Epithelial cell of proximal tubule (primary cell): Measurements from ENCODE around the gene MCM7. TPM values are rescaled to one million over a fixed set of nuclear protein-coding genes. Genes with fewer than 3 reads are reported as not detected.

Experiments used
- DNase-seq: peaks from one replicate; pipeline ENCODE4 v3.0.0-alpha.2; 2011; ENCODE audit warnings: low read depth
- H3K4me3 ChIP-seq: 2 replicates; pipeline ENCODE4 v1.5.1; 2011; ENCODE audit warnings: low read depth, mild to moderate bottlenecking, low read length
- CTCF ChIP-seq: conservative IDR thresholded peaks from 2 replicates; pipeline ENCODE4 v1.5.1; 2012; ENCODE audit warnings: low read depth, mild to moderate bottlenecking, low read length
- total RNA-seq: library from RNA; depleted of rRNA; stranded (reverse); fragments of >200 nt; gene quantifications from 2 replicates; pipeline ENCODE4 v1.2.3, GENCODE V29; 2015

The MCM7 gene
- total RNA-seq, 1 donor from 2014 or later: 188 TPM

GRCh38 chr7:100126931-100127865 is 26.0 kb upstream of the MCM7 start, which contains the start of gene MBLAC1:
Gene MBLAC1 (plus strand): TSS chr7:100126967. CDS start chr7:100127396, 429 bp downstream.
- no peak for TF ChIP-seq CTCF

GRCh38 chr7:100126239-100126930 is 25.2 kb upstream of the MCM7 start:
- DNase-seq: peak; percentile 19
- peak overlapping the region; percentile 94 for H3K4me3 ChIP-seq
- peak; percentile 7 for TF ChIP-seq CTCF

More at GRCh38 chr7:100126931-100127865, 26.0 kb upstream of the MCM7 start, which contains the start of gene MBLAC1:
- H3K4me3 ChIP-seq: peak within 1 kb of the TSS; percentile 94
- peak; percentile 52 for DNase-seq

GRCh38 chr7:100124301-100125230 is 23.4 kb upstream of the MCM7 start:
- DNase-seq: no peak
- TF ChIP-seq CTCF: no peak
- no peak overlapping the region for H3K4me3 ChIP-seq

DNA sequence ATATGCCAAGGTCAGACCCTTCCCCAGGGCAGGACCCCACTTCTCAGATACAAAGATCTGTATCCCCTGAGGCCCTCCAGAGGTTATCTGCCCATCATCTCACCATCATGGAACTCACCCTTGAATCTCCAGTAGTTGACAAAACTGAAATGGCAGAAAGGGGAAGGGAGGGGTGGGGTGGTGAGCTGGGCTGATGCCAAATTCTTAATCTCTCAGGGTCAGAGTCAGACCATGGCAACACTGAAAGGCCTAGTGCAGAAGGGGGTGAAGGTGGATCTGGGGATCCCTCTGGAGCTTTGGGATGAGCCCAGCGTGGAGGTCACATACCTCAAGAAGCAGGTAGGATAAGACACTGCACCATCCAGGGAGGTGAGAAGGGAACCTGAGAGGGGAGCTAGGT is 21.4 kb upstream of the MCM7 start:
- no peak for DNase-seq
- TF ChIP-seq CTCF: no peak
- H3K4me3 ChIP-seq: no peak overlapping the region

GRCh38 chr7:100122067-100122466 is 20.9 kb upstream of the MCM7 start:
- no peak overlapping the region for H3K4me3 ChIP-seq
- no peak for DNase-seq
- TF ChIP-seq CTCF: no peak

DNA sequence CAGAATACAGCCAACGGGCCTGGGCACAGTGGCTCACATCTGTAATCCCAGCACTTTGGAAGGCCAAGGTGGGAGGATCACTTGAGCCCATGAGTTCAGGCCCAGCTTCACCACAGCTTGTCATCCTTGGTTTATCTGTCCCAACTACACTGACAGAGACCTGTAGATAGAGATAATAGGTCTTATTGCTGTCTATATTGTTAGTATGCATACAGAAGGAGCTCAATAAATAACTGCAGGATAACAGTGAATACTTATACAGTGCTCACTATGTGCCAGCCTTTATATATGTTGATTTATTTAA is 19.5 kb upstream of the MCM7 start:
- DNase-seq: no peak
- TF ChIP-seq CTCF: no peak
- peak overlapping the region; percentile 100 for H3K4me3 ChIP-seq
